ENCODE results near the gene WASF2.

DNA sequence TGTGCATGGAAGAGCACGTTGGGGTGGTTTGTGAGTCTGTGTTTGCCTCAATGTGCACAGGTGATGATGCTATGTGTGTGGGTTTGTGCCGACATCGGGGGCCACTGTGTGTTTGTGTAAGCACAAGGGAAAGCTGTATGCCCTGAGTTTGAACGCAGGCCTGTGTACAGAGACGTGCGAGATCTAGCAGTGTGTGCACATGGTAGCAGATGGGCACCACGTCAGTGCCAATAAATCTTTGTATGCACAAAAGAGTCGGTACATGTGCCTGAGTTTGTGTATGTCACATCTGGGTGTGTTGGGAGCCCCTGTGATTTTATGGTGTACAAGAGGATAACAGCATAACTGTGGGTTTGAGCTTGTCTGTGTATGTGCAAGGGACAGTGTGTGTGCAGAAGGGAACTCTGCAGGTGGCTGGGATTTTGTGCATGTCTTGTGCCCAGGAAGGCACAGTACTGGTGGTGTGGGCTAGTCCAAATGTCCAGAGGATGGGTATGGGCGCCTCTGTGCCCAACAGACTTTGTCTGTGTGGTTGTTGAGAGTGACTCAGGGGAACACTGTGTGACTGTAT is 32.0 kb upstream of the WASF2 start:
- TF ChIP-seq POLR2A (IDR thresholded peaks at IDR 0.05) (no peak), POLR2AphosphoS5 (IDR thresholded peaks at IDR 0.05) (peak; percentile 20)
- TF ChIP-seq, protein P1, sequence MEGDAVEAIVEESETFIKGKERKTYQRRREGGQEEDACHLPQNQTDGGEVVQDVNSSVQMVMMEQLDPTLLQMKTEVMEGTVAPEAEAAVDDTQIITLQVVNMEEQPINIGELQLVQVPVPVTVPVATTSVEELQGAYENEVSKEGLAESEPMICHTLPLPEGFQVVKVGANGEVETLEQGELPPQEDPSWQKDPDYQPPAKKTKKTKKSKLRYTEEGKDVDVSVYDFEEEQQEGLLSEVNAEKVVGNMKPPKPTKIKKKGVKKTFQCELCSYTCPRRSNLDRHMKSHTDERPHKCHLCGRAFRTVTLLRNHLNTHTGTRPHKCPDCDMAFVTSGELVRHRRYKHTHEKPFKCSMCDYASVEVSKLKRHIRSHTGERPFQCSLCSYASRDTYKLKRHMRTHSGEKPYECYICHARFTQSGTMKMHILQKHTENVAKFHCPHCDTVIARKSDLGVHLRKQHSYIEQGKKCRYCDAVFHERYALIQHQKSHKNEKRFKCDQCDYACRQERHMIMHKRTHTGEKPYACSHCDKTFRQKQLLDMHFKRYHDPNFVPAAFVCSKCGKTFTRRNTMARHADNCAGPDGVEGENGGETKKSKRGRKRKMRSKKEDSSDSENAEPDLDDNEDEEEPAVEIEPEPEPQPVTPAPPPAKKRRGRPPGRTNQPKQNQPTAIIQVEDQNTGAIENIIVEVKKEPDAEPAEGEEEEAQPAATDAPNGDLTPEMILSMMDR (IDR thresholded peaks at IDR 0.05) = no peak
